Heart right ventricle (tissue), 16 donors: Measurements from ENCODE around the gene DNAH14. TPM values are rescaled to one million over a fixed set of nuclear protein-coding genes. Genes with fewer than 3 reads are reported as not detected.
"Not testable (repeated sequence)": the region's sequence is repeated elsewhere in the genome, so short reads cannot be mapped to it uniquely, and the experiment has no call there.

Experiments
- ATAC-seq, 8 donors: fragments of 200-7000 bp; cut with Tn5 transposase; one replicate each; pipeline ENCODE4 v1.9.1; 2020; ENCODE audit warnings: mild to moderate bottlenecking in 8 of 8, moderate library complexity in 8 of 8, moderate number of reproducible peaks in 1 of 8
- DNase-seq, 2 donors: peaks; one replicate each; pipeline ENCODE4 v3.0.0-alpha.2; 2020
- H3K27ac ChIP-seq, 10 donors: fragments of 200-600 bp; sonication (generic) in 2 of 10; one replicate each; pipeline versions ENCODE4 v1.5.0 to v1.8.0; 2020 to 2022; ENCODE audit warnings: mild to moderate bottlenecking in 3 of 10
- H3K27me3 ChIP-seq, 7 donors: fragments of 200-600 bp; one replicate each; pipeline ENCODE4 v1.8.0; 2021 to 2022; ENCODE audit warnings: mild to moderate bottlenecking in 2 of 7
- H3K36me3 ChIP-seq, 9 donors: fragments of 200-600 bp; sonication (generic) in 1 of 9; one replicate each; pipeline versions ENCODE4 v1.5.0 to v1.8.0; 2020 to 2022; ENCODE audit warnings: mild to moderate bottlenecking in 2 of 9
- H3K4me1 ChIP-seq, 9 donors: fragments of 200-600 bp; sonication (generic) in 1 of 9; one replicate each; pipeline versions ENCODE4 v1.5.0 to v1.8.0; 2020 to 2022; ENCODE audit warnings: mild to moderate bottlenecking in 4 of 9
- H3K4me3 ChIP-seq, 10 donors: fragments of 200-600 bp; sonication (generic) in 2 of 10; one replicate each; pipeline versions ENCODE4 v1.5.0 to v1.8.0; 2020 to 2022; ENCODE audit warnings: mild to moderate bottlenecking in 7 of 10, moderate library complexity in 2 of 10
- H3K9me3 ChIP-seq, 11 donors: fragments of 200-600 bp in 10 of 11; sonication (generic) in 2 of 11; one replicate each; pipeline versions ENCODE4 v1.5.0 to v1.8.0; 2013 to 2022; ENCODE audit warnings: mild to moderate bottlenecking in 2 of 11, control low read depth in 1 of 11, moderate library complexity in 1 of 11
- CTCF ChIP-seq, 9 donors: fragments of 200-600 bp; sonication (generic) in 2 of 9; IDR thresholded peaks; one replicate each; pipeline versions ENCODE4 v1.5.0 to v1.8.0; 2021 to 2022; ENCODE audit warnings: antibody characterized with exemption in 9 of 9, mild to moderate bottlenecking in 5 of 9, moderate library complexity in 1 of 9
- WGBS, 2 donors: extraction: QIAGEN DNeasy Blood & Tissue Kit; methylation state at CpG; one replicate each; pipeline ENCODE4 v1.1.7; 2013; ENCODE audit warnings: inconsistent platforms in 1 of 2; 5-methylcytosine and 5-hydroxymethylcytosine counted together
- intact Hi-C, 10 donors: fragments of 100-400 bp; cut with DNase I; formaldehyde crosslinking; loops; one replicate each; pipeline versions ENCODE4 v1.11.1 to v1.14.2; 2022
- polyA plus RNA-seq, 2 donors: library from polyadenylated mRNA; stranded (reverse); fragments of 200-250 nt; gene quantifications; one replicate each; pipeline ENCODE4 v1.2.3, GENCODE V29; 2013
- total RNA-seq, 10 donors: library from RNA; stranded (reverse); fragmentation: NEBNext Ultra II Directional in 3 of 10; extraction: Animal tissue kit (Norgen Biotek cat#: 25700) in 3 of 10; gene quantifications; one replicate each; pipeline versions ENCODE4 v1.2.1 to v1.2.4, GENCODE V29; 2021 to 2023
- donor health status: Arrhythmogenic right ventricular cardiomyopathy.
- donor health status: ischemic (EF 13 %, LVEDD 7.1; RV severe dilation, severe dysfunction).
- donor health status: healthy with polysubstance abuse.
- donor health status: DM: no; HTN: yes; CAD: no.
- donor health status: DM: no; HTN: no; CAD: no.
- donor health status: ischemic (EF 25% LVEDD 6.9; RV normal size, moderate dysfunction).
- donor health status: ischemic (EF 25% LVEDD 5.7; RV mildly dilated, moderate dysfunction).
- donor health status: healthy.
- donor health status: DM: yes; HTN: yes; CAD: no.
- donor health status: Ischemic cardiomyopathy.
- donor health status: ischemic (EF 35%, LVEDD 5.7; RV mildly dilated, moderate dysfunction).
- donor health status: nonischemic (EF 11% LVEDD 7.7; RV severe dilation, severe dysfunction).
- donor health status: DM: yes; HTN: yes; CAD: no.
- donor health status: PGD.
- donor health status: ischemic (EF 29% LVEDD 5.4; RV normal size, mild dysfunction).
- donor health status: nonischemic (EF 23%, LVEDD 6.1; RV moderate dilation, normal function).

Gene DNAH14
- total and polyA plus RNA-seq, 12 donors: 0.12 to 8.0 (median 2.0) TPM

GRCh38 chr1:224922404-224923164 is 6.9 kb upstream of the DNAH14 start:
- DNase-seq (no peak), ATAC-seq (peak in 6 of 8 donors; percentile 24 to 65 (median 64))
- Histone ChIP-seq H3K27ac (no peak overlapping the region), H3K4me3 (no peak overlapping the region), H3K36me3 (no peaks in the 10 kb centered on the region), H3K27me3 (peaks cover 0 to 3% (median 0%) of the 10 kb centered on the region in 7 donors), H3K4me1 (no peaks in the 10 kb centered on the region), H3K9me3 (no peaks in the 10 kb centered on the region)
- peak; percentile 57 to 76 (median 69) for TF ChIP-seq CTCF (IDR thresholded peaks at IDR 0.05)
- intact Hi-C loops: loop anchor here in 9 of 10 donors (2.0 to 10.0 kb wide), 4 partner anchors 278 to 410 kb away; no protein-coding TSS in a partner anchor
- 36 to 38% methylated on average over 5 of the region's 5 CpGs for WGBS, 2 donors

- TF ChIP-seq CTCF (IDR thresholded peaks at IDR 0.05): no peak
- Histone ChIP-seq H3K27me3 (peaks cover 0 to 3% (median 0%) of the 10 kb centered on the region in 7 donors), H3K27ac (no peak overlapping the region), H3K4me3 (no peak overlapping the region), H3K9me3 (no peaks in the 10 kb centered on the region), H3K4me1 (no peaks in the 10 kb centered on the region), H3K36me3 (no peaks in the 10 kb centered on the region)
- DNase-seq (no peak), ATAC-seq (no peak)
- intact Hi-C loops: loop anchor here in 9 of 10 donors (2.0 to 10.0 kb wide), 4 partner anchors 279 to 411 kb away; no protein-coding TSS in a partner anchor
- 57 to 66% methylated on average over 4 of the region's 4 CpGs for WGBS, 2 donors
Measured at GRCh38 chr1:224923726-224924125, 5.7 kb upstream of the DNAH14 start.

GRCh38 chr1:224927631-224928030 is 1.8 kb upstream of the DNAH14 start:
- WGBS, 2 donors: 87 to 88% methylated on average over 3 of the region's 3 CpGs
- not testable (repeated sequence) for H3K36me3 ChIP-seq, H3K4me3 ChIP-seq, ATAC-seq, DNase-seq, H3K27ac ChIP-seq, H3K4me1 ChIP-seq
- Histone ChIP-seq H3K27me3 (peaks cover 0 to 24% (median 18%) of the 10 kb centered on the region in 7 donors), H3K9me3 (peaks cover 0 to 14% (median 6%) of the 10 kb centered on the region in 11 donors)
- intact Hi-C loops: loop anchor here in 2 of 10 donors (5.0 to 10.0 kb wide), 2 partner anchors 283 to 415 kb away; no protein-coding TSS in a partner anchor

- Histone ChIP-seq H3K27ac (no peak overlapping the region), H3K4me1 (peaks cover 0 to 5% (median 0%) of the 10 kb centered on the region in 9 donors), H3K36me3 (no peaks in the 10 kb centered on the region), H3K27me3 (peaks cover 0 to 24% (median 18%) of the 10 kb centered on the region in 7 donors), H3K9me3 (peaks cover 0 to 27% (median 19%) of the 10 kb centered on the region in 11 donors), H3K4me3 (peak overlapping the region in 3 of 10 donors; percentile 28 to 55 (median 52))
- DNase-seq: no peak
- WGBS, 2 donors: 80 to 83% methylated on average over 4 of the region's 4 CpGs
- no peak for ATAC-seq
- no peak for TF ChIP-seq CTCF (IDR thresholded peaks at IDR 0.05)
- intact Hi-C loops: loop anchor here in 2 of 10 donors (5.0 to 10.0 kb wide), 2 partner anchors 284 to 417 kb away; no protein-coding TSS in a partner anchor
Measured at GRCh38 chr1:224928906-224929305, 569 bp upstream of the DNAH14 start.
